Keratinocyte (primary cell): Measurements from ENCODE around the gene HNF1B. TPM values are rescaled to one million over a fixed set of nuclear protein-coding genes. Genes with fewer than 3 reads are reported as not detected.

Experiments used
- DNase-seq: peaks from one replicate; pipeline ENCODE4 v3.0.0-alpha.2; 2011; ENCODE audit warnings: low read depth, missing footprints, low spot score
- FAIRE-seq: peaks from 2 replicates; lab custom pipeline; 2011; peaks lifted over from hg19 to GRCh38; lab: Jason Lieb, UNC
- H2AFZ ChIP-seq: 2 replicates; pipeline ENCODE4 v1.6.0; 2012; ENCODE audit warnings: low read length, control low read depth, inconsistent platforms; ENCODE audit not compliant: control insufficient read depth
- H3K27ac ChIP-seq: 2 replicates; pipeline ENCODE4 v1.5.1; 2011; ENCODE audit warnings: low read length; ENCODE audit not compliant: control insufficient read depth, insufficient read depth
- H3K27me3 ChIP-seq: 3 replicates; pipeline ENCODE4 v1.6.0; 2011; ENCODE audit warnings: low read length; ENCODE audit not compliant: control insufficient read depth, insufficient read depth; ENCODE audit errors: extremely low read depth
- H3K36me3 ChIP-seq, 2 experiments: 2 replicates in 1 of 2; 3 replicates in 1 of 2; pipeline ENCODE4 v1.5.1; 2011; ENCODE audit warnings: low read length in 2 of 2, mild to moderate bottlenecking in 1 of 2; ENCODE audit not compliant: control insufficient read depth in 2 of 2, insufficient read depth in 2 of 2; ENCODE audit errors: extremely low read depth in 1 of 2
- H3K4me1 ChIP-seq: 3 replicates; pipeline ENCODE4 v1.5.1; 2011; ENCODE audit warnings: low read length; ENCODE audit not compliant: control insufficient read depth, insufficient read depth; ENCODE audit errors: extremely low read depth
- H3K4me2 ChIP-seq: 3 replicates; pipeline ENCODE4 v1.6.0; 2011; ENCODE audit warnings: low read depth, low read length; ENCODE audit not compliant: control insufficient read depth, insufficient read depth; ENCODE audit errors: extremely low read depth
- H3K4me3 ChIP-seq, 3 experiments: fragments of 200-600 bp in 1 of 3; sonication (generic) in 1 of 3; 2 replicates in 2 of 3; 3 replicates in 1 of 3; pipeline ENCODE4 v1.5.1; 2011 to 2016; ENCODE audit warnings: low read length in 3 of 3, mild to moderate bottlenecking in 3 of 3, control low read depth in 2 of 3, inconsistent platforms in 1 of 3, low read depth in 1 of 3, mixed read lengths in 1 of 3, mixed run types in 1 of 3, moderate library complexity in 1 of 3; ENCODE audit not compliant: control insufficient read depth in 2 of 3, insufficient read depth in 2 of 3; ENCODE audit errors: extremely low read depth in 1 of 3
- H3K79me2 ChIP-seq: 2 replicates; pipeline ENCODE4 v1.6.0; 2012; ENCODE audit warnings: low read length; ENCODE audit not compliant: control insufficient read depth, insufficient read depth
- H3K9ac ChIP-seq: 3 replicates; pipeline ENCODE4 v1.6.0; 2011; ENCODE audit warnings: low read length; ENCODE audit not compliant: control insufficient read depth, insufficient read depth; ENCODE audit errors: extremely low read depth
- H3K9me1 ChIP-seq: 3 replicates; pipeline ENCODE4 v1.6.0; 2011; ENCODE audit warnings: low read length; ENCODE audit not compliant: control insufficient read depth, insufficient read depth; ENCODE audit errors: extremely low read depth
- H3K9me3 ChIP-seq: 2 replicates; pipeline ENCODE4 v1.5.1; 2012; ENCODE audit warnings: low read depth, low read length; ENCODE audit not compliant: control insufficient read depth
- H4K20me1 ChIP-seq: 3 replicates; pipeline ENCODE4 v1.6.0; 2011; ENCODE audit warnings: low read length; ENCODE audit not compliant: control insufficient read depth, insufficient read depth; ENCODE audit errors: extremely low read depth
- CTCF ChIP-seq, 3 experiments: IDR thresholded peaks in 1 of 3; conservative IDR thresholded peaks in 1 of 3; optimal IDR thresholded peaks in 1 of 3; 2 replicates in 2 of 3; 3 replicates in 1 of 3; pipeline versions ENCODE3 to v1.5.1; 2011; ENCODE audit warnings: low read length in 3 of 3, mild to moderate bottlenecking in 3 of 3, moderate library complexity in 2 of 3, control low read depth in 1 of 3, inconsistent platforms in 1 of 3; ENCODE audit not compliant: insufficient read depth in 2 of 3; ENCODE audit errors: extremely low read depth in 1 of 3
- EZH2 ChIP-seq: IDR thresholded peaks from one replicate; pipeline ENCODE4 v1.6.1; 2012; ENCODE audit warnings: inconsistent platforms, mild to moderate bottlenecking, low read length, moderate library complexity
- dilution Hi-C: fragments of 300-500 bp; cut with MboI; formaldehyde crosslinking; loops from one replicate; pipeline ENCODE4 v1.7.0; 2020; ENCODE audit warnings: low sequenced_read_pairs; ENCODE audit not compliant: extremely low pct_ligation_motif_present
- polyA plus RNA-seq, 5 experiments: library from polyadenylated mRNA; depleted of rRNA in 3 of 5; stranded (reverse) in 3 of 5; stranded (forward) in 1 of 5; unstranded in 1 of 5; fragments of >200 nt; gene quantifications; 1 replicate in 1 of 5; 2 replicates in 3 of 5; 3 replicates in 1 of 5; pipeline versions ENCODE4 v1.2.1 to v1.2.3, GENCODE V29; 2011 to 2012; ENCODE audit warnings: missing spikeins in 2 of 5, low read depth in 1 of 5, low replicate concordance in 1 of 5

HNF1B gene
- polyA plus RNA-seq, 1 donor (not counting 4 experiments of a cell fraction or from before 2014, with no cell fraction given): not detected

- Histone ChIP-seq H3K27ac (no peak overlapping the region), H3K4me2 (no peak overlapping the region), H3K9me3 (no peaks in the 10 kb centered on the region), H3K4me1 (no peaks in the 10 kb centered on the region), H3K79me2 (no peaks in the 10 kb centered on the region), H3K9ac (no peak overlapping the region), H4K20me1 (peaks cover 2% of the 10 kb centered on the region), H3K9me1 (no peaks in the 10 kb centered on the region), H3K27me3 (peaks cover 7% of the 10 kb centered on the region), H3K36me3 (no peaks in the 10 kb centered on the region), H2AFZ (no peak overlapping the region), H3K4me3 (no peak overlapping the region)
- no peak for DNase-seq
- FAIRE-seq: no peak
- no peak for TF ChIP-seq EZH2
- no peak for TF ChIP-seq CTCF (optimal IDR thresholded peaks at IDR 0.05 in 1 of 3, IDR thresholded peaks at IDR 0.05 in 1 of 3, conservative IDR thresholded peaks at IDR 0.05 in 1 of 3; ENCODE audit: extremely low read depth in 1 of 3, insufficient read depth in 2 of 3, low read length in 3 of 3)
- dilution Hi-C loops: no loop called here
Observed at GRCh38 chr17:37731056-37731455, 13.8 kb downstream of the HNF1B start.

DNA sequence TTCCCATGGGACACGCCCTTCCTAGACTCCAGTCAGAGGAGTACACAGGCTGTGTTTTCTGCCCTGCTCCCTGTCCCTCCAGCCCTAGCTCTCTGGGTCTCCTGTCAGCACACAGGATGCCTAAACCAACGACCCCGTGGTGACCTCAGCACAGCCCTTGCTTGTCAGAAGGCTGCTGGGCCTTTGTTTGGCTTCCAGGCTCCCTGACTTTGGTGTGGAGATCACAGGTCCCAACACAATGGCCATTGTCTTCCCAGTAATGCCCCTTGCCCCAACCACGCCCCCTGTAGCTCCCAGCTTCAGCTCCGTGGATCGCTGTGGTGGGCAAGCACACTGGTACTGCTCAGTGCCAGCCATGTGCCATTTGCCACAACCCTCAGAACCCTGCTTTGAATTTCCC lies 15.0 kb downstream of the HNF1B start:
- no peak for DNase-seq
- H4K20me1 ChIP-seq: no peaks in the 10 kb centered on the region
- H3K27me3 ChIP-seq: no peaks in the 10 kb centered on the region
- no peak for TF ChIP-seq EZH2
- no peak for TF ChIP-seq CTCF (optimal IDR thresholded peaks at IDR 0.05 in 1 of 3, IDR thresholded peaks at IDR 0.05 in 1 of 3, conservative IDR thresholded peaks at IDR 0.05 in 1 of 3; ENCODE audit: extremely low read depth in 1 of 3, insufficient read depth in 2 of 3, low read length in 3 of 3)
- dilution Hi-C loops: no loop called here
- H3K4me1 ChIP-seq: no peaks in the 10 kb centered on the region
- H3K4me2 ChIP-seq: no peak overlapping the region
- H3K4me3 ChIP-seq: no peak overlapping the region
- H3K79me2 ChIP-seq: no peaks in the 10 kb centered on the region
- no peak overlapping the region for H2AFZ ChIP-seq
- no peaks in the 10 kb centered on the region for H3K9me1 ChIP-seq
- H3K9me3 ChIP-seq: no peaks in the 10 kb centered on the region
- H3K9ac ChIP-seq: no peak overlapping the region
- no peaks in the 10 kb centered on the region for H3K36me3 ChIP-seq
- H3K27ac ChIP-seq: no peak overlapping the region
- FAIRE-seq: no peak
